Measurements from ENCODE around the gene KIAA0753. TPM values are rescaled to one million over a fixed set of nuclear protein-coding genes. Genes with fewer than 3 reads are reported as not detected.

The KIAA0753 gene
- total RNA-seq, 1 donor: 14.4 TPM

GRCh38 chr17:6591599-6592158 lies 48.8 kb downstream of the KIAA0753 start:
- peak; percentile 60 for DNase-seq (ENCODE audit: low read depth)
- no peak overlapping the region for H3K4me3 ChIP-seq (ENCODE audit: low read depth, low read length)

GRCh38 chr17:6589266-6589946 lies 51.1 kb downstream of the KIAA0753 start:
- no peak for TF ChIP-seq CTCF (IDR thresholded peaks at IDR 0.05; ENCODE audit: insufficient read depth, low read length)
- H3K4me3 ChIP-seq (ENCODE audit: low read depth, low read length): no peak overlapping the region
- DNase-seq (ENCODE audit: low read depth): no peak

More at GRCh38 chr17:6591599-6592158, 48.8 kb downstream of the KIAA0753 start:
- TF ChIP-seq CTCF (IDR thresholded peaks at IDR 0.05; ENCODE audit: insufficient read depth, low read length): no peak

- no peak for TF ChIP-seq CTCF (IDR thresholded peaks at IDR 0.05; ENCODE audit: insufficient read depth, low read length)
- no peak overlapping the region for H3K4me3 ChIP-seq (ENCODE audit: low read depth, low read length)
- DNase-seq (ENCODE audit: low read depth): no peak
Measured at GRCh38 chr17:6588165-6588564, 52.3 kb downstream of the KIAA0753 start.

- no peak for TF ChIP-seq CTCF (IDR thresholded peaks at IDR 0.05; ENCODE audit: insufficient read depth, low read length)
- H3K4me3 ChIP-seq (ENCODE audit: low read depth, low read length): no peak overlapping the region
- no peak for DNase-seq (ENCODE audit: low read depth)
Measured at GRCh38 chr17:6587310-6587709, 53.2 kb downstream of the KIAA0753 start.

GRCh38 chr17:6583411-6583810 lies 57.1 kb downstream of the KIAA0753 start:
- H3K4me3 ChIP-seq (ENCODE audit: low read depth, low read length): no peak overlapping the region
- TF ChIP-seq CTCF (IDR thresholded peaks at IDR 0.05; ENCODE audit: insufficient read depth, low read length): no peak
- no peak for DNase-seq (ENCODE audit: low read depth)

- no peak for TF ChIP-seq CTCF (IDR thresholded peaks at IDR 0.05; ENCODE audit: insufficient read depth, low read length)
- H3K4me3 ChIP-seq (ENCODE audit: low read depth, low read length): no peak overlapping the region
- no peak for DNase-seq (ENCODE audit: low read depth)
Measured at GRCh38 chr17:6580625-6581024, 59.9 kb downstream of the KIAA0753 start.
